GM21390 (cell line): ENCODE data around the gene FKBP4.
A peak's percentile ranks its signal among the peaks of the same experiment; 100 is the strongest.

Experiments used
- ATAC-seq: cut with Tn5 transposase; IDR thresholded peaks from one replicate; pipeline ENCODE4 v1.9.1; 2021; ENCODE audit not compliant: unreplicated experiment

The FKBP4 gene

GRCh38 chr12:2779281-2779680 is 15.5 kb upstream of the FKBP4 start:
- ATAC-seq: no peak

GRCh38 chr12:2783936-2784600 is 10.7 kb upstream of the FKBP4 start:
- no peak for ATAC-seq

- no peak for ATAC-seq
Observed at GRCh38 chr12:2785017-2785416, 9.8 kb upstream of the FKBP4 start.

- ATAC-seq: no peak
Observed at GRCh38 chr12:2791089-2791488, 3.7 kb upstream of the FKBP4 start.

- ATAC-seq: no peak
Observed at GRCh38 chr12:2792671-2793500, 1.9 kb upstream of the FKBP4 start.

- ATAC-seq: no peak
Observed at GRCh38 chr12:2793561-2793960, 1.2 kb upstream of the FKBP4 start.

GRCh38 chr12:2794191-2794735 is 507 bp upstream of the FKBP4 start:
- no peak for ATAC-seq

GRCh38 chr12:2795291-2796186 is 769 bp downstream of the FKBP4 start:
- ATAC-seq: peak; percentile 72

GRCh38 chr12:2796187-2796666 is 1.5 kb downstream of the FKBP4 start:
- ATAC-seq: peak; percentile 0

GRCh38 chr12:2797721-2798418 is 3.1 kb downstream of the FKBP4 start:
- ATAC-seq: no peak

- no peak for ATAC-seq
Observed at GRCh38 chr12:2800046-2800570, 5.3 kb downstream of the FKBP4 start.

- no peak for ATAC-seq
Observed at GRCh38 chr12:2801044-2801783, 6.4 kb downstream of the FKBP4 start.

- ATAC-seq: no peak
Observed at GRCh38 chr12:2803635-2804392, 9.0 kb downstream of the FKBP4 start.

GRCh38 chr12:2804393-2805142 is 9.8 kb downstream of the FKBP4 start:
- ATAC-seq: no peak

- no peak for ATAC-seq
Observed at GRCh38 chr12:2805143-2805520, 10.4 kb downstream of the FKBP4 start.

GRCh38 chr12:2806700-2807099 is 11.9 kb downstream of the FKBP4 start:
- ATAC-seq: no peak

- ATAC-seq: no peak
Observed at GRCh38 chr12:2811801-2812200, 17.0 kb downstream of the FKBP4 start.
